ENCODE data around the gene ZCCHC7.
A peak's percentile ranks its signal among the peaks of the same experiment; 100 is the strongest.
"Not testable (repeated sequence)": the region's sequence is repeated elsewhere in the genome, so short reads cannot be mapped to it uniquely, and the experiment has no call there.

The ZCCHC7 gene

DNA sequence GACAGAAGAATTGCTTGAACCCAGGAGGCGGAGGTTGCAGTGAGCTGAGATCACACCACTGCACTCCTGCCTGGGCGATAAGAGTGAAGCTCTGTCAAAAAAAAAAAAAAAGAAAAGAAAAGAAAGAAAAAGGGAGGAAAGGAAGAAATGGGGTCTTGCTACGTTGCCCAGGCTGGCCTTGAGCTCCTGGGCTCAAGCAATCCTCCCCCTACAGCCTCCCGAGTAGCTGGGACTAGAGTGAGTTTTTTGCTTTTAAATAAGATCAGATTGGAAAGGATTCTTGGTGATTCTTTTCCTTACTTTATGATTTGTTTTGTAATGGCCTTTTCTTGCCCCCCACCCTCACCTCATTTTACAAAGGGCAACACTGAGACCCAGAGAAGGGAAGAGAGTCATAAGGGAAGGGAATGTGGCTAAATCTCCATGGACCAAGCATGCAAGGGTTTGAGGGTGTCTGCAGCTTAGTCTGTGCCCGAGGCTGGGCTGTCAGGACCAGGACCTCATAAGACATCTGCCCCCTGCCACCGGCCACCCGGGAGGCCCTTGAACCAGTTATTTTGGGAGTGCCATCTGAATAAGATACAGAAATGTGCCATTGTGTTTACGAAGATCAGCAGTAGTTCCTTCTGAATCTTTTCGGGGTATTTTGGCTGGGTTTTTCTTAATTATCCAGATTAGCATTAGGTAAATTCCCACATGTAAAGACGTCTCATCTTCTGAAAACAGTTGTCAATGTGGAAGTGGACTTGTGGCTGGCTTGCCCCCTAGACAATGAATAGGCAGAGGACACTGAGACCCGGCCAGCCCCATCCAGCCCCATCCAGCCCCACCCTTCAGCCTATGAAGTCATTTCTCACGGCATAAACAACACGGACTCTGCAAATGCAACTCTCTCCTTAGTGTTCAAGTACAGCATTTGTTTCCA lies 257.6 kb downstream of the ZCCHC7 start:
- DNase-seq (ENCODE audit: low spot score), result no peak

DNA sequence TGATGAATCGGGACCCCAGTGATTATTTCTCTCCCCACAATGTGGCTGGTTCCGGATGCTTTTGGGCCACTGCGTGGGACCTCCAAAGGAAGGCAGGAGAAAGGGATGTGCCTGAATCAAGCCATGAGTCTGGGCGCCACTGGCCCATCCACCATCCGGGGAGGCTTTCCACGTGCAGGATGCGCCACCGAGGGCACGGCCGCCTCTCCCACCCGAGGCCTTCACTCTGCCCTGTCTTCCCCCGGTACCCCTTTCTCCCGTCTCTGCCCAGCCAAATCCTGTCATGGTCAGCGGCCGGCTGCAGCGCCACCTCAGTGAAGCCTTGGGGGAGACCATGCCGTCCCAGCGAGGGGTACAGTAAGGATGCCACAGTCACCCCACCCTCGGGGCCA lies 258.2 kb downstream of the ZCCHC7 start:
- DNase-seq (ENCODE audit: low spot score), result no peak

DNA sequence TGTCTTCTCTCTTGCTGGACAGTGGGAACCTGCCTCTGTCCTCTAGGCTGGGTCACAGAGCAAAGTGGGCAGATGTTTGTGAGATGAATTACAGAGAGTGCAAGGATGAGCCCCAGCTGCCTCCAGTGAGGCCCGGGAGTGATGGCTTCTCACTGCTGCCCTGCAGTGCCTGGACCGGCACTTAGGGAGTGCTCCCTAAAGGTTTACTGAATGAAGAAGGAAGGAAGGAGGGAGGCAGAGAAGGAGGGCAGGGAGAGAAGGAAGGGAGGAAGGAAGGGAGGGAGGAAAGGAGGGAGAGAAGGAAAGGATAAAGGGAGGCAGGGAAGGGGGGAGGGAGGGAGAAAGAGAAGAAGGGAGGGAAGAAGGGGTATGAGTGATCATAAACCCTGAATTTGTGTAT lies 259.5 kb downstream of the ZCCHC7 start:
- DNase-seq (ENCODE audit: low spot score), result no peak

DNA sequence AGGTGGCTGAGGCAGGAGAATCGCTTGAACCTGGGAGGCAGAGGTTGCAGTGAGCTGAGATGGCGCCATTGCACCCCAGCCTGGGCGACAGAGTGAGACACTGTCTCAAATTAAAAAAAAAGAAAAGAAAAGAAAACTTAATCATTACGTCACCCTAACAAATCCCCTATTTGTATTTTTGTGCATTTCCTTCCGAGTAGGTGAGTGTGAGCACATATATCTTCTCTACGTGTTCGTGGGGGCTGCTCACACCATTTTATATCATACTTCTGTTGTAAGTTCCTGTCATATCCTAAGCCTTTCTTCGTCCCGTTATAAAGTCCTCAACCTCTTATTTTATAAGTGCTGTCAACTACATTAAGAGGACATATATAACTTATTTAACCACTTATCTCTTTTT lies 260.2 kb downstream of the ZCCHC7 start:
- DNase-seq (ENCODE audit: low spot score), result no peak

DNA sequence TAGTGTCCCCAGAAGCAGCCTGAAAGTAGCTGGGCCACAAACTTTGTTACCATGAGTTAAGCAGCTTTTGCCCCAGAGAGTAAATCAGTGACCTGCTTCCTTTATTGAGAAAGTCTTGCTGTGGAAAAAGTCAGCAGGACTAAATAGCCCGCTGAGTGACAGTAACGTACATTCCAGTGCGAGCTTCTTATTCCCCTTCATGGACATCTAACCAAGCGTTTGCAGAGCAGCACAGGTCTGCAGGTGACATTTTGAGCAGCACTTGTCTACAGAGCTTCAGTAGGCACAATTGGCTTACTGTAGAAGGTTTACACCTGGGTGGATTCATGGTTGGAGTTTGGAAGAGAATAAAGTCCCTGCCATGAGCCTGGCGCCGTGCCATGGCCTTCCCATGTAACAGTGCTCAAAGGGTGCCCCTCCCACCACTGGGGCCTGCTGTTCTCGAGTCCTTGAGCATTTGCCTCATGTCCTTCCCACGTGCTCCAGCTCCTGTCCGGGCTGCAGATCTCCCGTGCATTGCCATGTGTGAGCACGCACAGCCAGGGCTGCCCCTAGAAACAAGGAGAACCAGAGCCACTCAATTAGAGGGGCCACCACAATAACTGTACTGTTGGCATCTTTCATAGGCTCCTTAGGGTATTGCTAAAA lies 260.8 kb downstream of the ZCCHC7 start:
- DNase-seq (ENCODE audit: low spot score), result no peak

DNA sequence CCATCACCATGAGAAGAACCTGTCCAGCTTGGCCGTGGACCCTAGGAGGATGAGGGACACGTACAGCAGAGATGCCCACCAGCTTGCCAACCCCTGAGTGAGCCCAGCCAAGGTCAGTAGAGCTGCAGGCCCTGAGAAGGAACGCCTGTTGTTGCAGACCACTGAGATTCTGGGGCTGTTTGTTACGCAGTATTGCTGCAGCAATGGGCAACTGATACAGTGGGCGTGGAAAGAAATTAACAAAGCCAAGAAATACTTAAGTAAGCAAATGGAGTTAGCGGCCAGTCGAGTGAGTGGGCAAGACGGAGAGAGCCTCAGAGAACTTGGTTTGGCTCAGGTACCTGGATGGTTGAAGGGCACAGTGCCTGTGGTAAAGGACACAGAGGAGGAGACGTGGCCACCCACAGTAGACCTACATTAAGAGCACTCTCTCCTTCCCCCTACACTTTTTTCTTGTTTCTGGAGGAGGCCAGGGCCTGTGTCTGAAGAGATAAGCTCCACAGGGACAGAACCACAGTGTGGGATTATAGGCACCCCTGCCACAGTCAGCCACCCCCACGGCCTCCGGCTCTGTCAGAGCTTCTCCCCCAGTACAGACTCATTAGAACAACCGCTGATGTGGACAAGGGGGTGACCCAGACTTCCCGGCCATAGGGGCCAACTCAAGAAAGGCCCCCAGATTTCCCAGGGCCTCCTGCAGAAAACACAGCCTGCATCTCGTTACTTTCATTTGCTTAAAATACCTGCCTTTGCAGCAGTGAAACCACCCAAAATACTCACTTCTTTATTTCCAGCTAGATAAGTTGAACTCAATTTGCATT lies 262.0 kb downstream of the ZCCHC7 start:
- DNase-seq (ENCODE audit: low spot score), result no peak

DNA sequence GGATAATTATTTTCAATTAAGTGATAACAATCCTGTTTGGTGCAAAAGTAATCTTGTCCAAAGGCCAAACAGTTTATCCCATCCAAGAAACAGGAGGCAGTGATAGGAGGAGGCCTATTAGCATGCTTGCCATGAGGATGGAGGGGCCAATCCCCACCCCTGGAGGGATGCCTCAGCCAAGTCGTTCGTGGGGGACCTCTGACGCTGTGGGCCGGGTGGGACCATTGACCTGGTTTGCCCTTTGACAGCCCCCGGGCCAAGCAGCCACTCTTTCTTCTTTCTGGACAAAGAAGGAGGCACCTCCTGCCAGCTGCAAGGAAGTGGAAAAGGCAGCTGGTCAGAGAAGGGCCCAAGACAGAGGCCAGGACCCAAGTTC lies 262.6 kb downstream of the ZCCHC7 start:
- DNase-seq (ENCODE audit: low spot score), result no peak

DNA sequence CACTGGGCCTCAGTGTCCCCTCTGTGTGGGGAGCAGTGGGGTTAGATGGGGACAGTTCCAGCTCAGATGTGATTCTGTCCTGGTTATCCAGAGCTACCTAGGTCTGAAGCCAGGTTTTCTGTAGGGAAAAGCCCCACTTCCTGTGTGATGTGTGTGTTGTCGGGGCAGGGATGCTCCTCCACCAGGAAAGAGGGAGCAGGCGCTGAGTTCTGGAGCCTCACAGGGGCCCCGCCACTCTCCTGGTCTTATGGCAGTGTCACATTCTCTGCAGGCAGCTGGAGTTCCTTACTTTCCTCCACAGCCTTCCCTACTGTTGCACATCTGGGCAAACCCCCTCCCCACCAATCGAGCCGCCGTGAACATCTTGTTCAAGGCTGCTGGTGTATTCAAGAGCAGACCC lies 263.0 kb downstream of the ZCCHC7 start:
- DNase-seq (ENCODE audit: low spot score), result no peak

DNA sequence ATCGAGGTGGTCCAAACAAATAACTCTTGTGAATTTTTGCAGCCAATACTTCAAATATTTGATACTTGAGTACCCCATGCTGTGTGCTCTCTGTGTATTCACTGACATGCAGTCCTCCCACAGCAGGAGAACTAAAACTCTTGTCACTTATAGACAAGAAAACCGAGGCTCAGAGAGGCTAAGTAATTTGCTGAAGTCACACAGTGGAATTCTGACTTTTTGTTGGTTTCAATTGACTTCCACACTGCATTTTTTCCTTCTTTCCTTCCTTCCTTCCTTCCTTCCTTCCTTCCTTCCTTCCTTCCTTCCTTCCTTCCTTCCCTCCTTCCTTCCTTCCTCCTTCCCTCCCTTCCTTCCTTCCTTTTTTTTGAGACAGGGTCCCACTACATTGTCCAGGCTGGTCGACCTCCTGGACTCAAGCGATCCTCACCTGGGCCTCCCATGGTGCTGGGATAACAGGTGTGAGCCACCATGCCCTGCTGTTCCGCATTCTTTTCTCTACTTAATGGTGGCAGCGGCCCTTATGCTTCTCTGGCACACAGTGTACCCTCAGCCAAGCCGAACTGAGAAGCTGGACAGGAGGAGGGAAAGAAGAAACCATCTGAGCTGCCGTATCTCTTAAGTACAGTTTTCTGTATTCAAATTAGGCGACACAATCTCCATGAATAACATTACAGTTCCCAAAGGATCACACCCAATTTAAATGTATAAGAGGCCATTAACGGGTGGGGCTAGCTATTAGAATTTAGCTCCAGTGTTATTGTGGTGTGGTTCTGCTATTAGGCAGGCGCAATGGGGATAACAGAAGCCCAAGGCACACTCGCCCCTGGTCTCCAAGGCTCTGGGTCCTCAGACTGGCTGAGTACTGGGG lies 263.7 kb downstream of the ZCCHC7 start:
- DNase-seq (ENCODE audit: low spot score), result no peak

DNA sequence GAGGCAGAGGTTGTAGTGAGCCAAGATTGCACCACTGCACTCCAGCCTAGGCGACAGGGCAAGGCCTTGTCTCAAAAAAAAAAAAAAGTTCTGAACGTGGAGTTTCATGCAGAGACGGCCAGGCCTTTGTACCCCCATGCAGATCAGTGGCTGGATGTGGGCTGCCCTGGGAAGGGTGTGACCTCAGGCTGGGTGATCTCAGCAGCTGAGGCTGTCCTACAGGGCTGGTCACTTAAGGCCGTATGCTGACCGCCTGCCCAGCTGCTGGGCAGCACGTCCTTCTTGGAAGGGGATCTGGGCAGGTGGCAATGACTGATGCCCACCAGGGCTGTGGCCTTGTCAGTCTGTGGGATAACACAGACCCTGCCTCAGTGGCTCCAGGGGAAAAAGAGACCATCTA lies 264.9 kb downstream of the ZCCHC7 start:
- DNase-seq (ENCODE audit: low spot score), result no peak

DNA sequence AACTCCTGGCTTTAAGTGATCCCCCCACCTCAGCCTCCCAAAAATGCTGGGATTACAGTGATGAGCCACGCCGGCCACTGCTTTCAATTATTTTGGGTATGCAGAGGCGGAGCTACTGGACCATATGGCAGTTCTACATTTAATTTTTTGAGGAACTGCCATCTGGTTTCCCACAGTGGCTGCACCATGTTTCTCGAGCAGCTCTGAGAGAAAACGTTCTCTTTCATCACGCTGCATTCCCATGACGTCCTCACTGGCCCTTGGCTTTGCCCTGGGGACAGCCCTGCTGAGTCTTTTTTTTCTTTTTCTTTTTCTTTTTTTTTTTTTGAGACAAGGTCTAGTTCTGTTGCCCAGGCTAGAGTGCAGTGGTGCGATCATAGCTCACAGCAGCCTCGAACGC lies 266.6 kb downstream of the ZCCHC7 start:
- no peak for DNase-seq (ENCODE audit: low spot score)

DNA sequence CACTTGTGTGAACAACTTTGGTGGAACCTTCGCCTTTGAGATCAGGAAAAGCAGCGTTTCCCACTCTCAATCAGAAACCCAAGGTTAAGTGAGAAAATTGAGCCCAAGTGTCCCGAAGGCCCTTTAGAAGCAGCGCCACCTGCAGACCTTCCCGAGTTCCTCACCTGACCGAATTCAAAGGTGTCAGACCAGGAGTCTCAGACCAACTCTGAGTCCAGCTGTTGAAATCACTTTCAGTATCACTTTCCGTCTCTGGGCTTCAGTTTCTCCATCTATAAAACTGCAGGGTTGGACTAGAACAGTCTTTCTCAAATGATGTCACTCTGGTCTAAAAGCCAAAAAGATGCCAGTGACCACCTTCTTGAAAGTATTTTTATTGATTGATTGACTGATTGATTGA lies 270.4 kb downstream of the ZCCHC7 start:
- DNase-seq (ENCODE audit: low spot score), result peak; percentile 43

DNA sequence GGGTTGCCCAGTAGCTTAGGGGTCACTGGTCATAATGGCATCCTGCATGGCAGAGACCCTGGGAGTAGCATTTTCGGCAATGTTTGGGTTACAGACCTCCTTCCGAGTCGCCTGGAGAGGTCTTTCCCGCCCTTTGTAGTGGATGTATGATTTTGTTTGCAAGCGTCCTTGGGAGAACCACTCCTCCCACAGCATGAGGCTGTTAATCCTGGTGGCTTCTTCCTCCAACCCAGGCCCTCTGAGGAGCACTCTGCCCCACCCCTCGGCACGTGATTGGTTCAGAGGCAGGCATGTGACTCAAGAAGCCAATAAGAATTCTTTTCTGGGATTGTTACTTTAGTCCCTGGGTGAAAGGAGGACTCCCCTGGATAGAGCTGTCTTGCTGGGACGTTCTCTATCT lies 271.9 kb downstream of the ZCCHC7 start:
- no peak for DNase-seq (ENCODE audit: low spot score)

DNA sequence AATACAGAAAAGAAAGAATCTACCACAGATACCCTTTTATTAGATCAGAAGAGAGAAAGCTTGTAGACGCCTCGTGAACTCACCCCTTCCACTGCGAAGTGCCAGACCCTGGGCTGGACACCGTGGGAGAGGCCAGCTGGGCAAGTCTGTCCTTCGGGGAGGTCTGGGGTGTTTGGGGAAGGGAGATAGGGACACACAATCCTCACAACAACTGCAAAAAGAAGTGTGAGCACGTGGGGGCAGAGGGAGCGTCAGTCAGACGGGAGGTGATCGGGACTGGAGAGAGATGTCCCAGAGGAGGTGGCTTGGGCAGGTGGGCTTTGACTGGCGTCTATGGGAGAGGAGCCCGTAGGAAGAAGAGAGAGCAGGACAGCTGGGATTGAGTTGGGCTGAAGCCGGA lies 274.9 kb downstream of the ZCCHC7 start:
- no peak for DNase-seq (ENCODE audit: low spot score)

DNA sequence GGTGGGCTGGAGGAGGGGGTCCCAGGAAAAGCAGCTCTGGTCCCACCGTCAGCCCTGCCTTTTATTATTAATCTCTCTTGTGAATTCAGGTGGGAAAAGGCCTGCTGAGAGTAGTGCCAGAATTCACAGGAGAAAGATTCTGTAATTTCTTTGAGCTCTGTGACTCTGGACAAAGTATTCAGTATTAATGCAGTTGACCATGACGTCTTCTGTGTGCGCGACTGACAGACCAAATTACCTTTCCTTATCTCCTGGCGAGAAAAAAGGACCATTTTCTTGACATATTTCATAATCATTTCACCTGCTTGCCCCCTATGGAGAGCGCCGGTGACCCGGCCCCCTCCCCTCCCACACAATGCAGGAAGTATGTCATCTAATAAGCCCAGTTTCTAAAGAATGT lies 275.3 kb downstream of the ZCCHC7 start:
- DNase-seq (ENCODE audit: low spot score), result no peak

DNA sequence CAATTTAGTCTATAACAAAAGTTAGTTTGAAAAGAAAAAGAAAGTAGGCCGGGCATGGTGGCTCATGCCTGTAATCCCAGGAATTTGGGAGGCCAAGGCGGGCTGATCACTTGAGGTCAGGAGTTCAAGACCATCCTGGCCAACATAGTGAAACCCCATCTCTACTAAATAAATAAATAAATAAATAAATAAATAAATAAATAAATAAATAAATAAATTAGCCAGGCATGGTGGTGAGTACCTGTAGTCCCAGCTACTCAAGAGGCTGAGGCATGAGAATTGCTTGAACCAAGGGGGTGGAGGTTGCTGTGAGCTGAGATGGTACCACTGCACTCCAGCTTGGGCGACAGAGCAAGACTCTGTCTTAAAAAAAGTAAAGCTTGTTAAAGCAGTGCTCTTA lies 277.6 kb downstream of the ZCCHC7 start:
- not testable (repeated sequence) for DNase-seq (ENCODE audit: low spot score)

DNA sequence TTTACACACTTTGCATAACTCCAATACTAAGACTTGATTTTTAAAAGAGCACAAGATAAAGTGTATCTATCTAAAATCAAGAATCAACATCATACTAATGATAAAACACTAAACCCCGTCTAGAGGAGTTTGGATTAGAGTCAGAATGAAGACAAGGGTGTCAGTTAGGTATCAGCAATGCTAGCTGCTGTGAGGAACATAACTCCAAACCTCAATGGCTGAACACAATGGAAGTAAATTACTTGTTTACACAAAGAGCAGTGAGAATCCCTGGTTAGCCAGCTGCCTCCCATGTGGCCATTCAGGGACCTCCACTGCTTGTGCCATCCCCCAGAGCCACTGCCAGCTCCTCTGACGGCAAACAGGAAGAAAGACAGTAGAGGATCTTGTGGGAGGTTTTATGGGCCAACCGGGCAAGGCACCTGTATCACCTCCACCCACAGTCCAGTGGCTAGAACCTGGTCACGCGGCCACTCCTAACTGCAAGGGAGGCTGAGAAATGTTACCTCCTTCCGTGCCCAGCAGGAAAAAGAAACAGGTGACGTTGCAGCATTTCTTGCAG lies 278.2 kb downstream of the ZCCHC7 start:
- no peak for DNase-seq (ENCODE audit: low spot score)

DNA sequence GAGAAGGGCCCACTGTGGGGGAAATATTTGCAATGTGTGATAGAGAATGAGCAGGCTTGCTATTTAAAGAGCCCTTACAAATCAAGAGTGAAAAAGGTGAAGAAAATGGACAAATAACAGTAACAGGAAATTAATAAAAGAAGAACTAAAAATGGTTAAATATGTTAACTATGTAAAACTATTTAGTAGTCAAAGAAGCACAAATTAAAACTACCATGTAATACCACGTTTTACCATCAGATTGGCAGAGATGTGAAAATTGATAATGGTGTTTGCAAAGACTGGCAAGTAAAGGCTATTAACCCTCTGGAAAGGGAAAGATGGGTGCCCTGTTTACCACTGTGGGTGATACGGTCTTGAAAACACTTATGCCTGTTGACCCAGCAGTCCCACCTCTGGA lies 279.0 kb downstream of the ZCCHC7 start:
- DNase-seq (ENCODE audit: low spot score), result no peak

DNA sequence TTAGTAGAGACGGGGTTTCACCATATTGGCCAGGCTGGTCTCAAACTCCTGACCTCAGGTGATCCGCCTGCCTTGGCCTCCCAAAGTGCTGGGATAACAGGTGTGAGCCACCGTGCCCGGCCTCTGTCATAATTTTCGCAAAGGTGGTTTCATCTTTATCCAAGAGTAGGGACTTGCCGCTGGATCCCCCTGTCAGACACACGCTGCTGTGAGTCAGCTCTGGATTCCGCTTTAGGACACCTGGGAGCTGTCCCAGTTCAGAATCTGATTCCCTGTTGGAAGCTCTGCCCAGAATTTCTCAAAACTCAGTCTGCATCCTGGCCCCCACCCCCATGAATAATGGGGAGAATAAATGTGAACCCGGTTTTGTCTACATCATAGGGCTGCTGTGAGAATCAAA lies 284.2 kb downstream of the ZCCHC7 start:
- no peak for DNase-seq (ENCODE audit: low spot score)

DNA sequence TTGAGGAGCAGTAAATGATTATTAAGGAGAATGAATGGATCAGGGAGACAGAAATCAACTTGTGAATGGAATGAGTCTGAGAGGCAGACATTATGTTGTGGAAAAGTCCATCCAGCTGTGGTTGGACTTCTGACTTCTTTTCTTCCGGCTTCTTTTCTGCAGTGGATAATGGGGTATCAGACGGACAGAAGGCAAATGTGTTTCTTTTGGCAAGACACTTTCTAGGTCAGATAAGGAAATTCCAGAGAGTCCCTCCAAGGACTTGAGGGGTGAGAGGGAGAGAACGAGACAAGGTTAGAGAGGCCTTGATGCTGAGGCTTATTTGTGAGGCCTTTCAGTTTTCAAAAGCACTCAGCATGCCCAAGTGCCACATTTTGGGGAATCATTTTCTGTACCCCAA lies 285.0 kb downstream of the ZCCHC7 start:
- no peak for DNase-seq (ENCODE audit: low spot score)

DNA sequence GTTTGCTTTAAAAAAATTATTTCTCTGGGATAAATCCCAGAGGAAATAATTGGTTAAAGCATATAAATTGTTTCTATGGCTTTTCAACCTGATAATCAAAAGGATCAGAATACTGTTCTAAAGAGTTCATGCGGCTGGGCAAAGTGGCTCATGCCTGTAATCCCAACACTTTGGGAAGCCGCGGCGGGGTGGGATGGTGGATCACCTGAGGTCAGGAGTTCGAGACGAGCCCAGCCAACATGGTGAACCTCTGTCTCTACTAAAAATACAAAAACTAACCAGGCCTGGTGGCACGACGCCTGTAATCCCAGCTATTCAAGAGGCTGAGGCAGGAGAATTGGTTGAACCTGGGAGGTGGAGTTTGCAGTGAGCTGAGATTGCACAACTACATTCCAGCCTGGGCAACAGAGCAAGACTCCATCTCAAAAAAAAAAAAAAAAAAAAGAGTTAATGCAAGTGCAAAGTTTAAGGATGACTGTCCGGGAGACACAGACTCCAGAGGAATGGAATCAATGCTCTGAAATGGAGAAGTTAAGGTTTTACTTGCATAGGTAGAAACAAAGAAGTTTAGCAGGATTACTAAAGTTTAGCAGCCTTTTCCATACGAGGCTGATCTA lies 285.5 kb downstream of the ZCCHC7 start:
- DNase-seq (ENCODE audit: low spot score), result no peak

All from HuH-7.5 (cell line).